HTERT RPE-1 (cell line): Measurements from ENCODE around the gene RBM25.

Experiments used
- in situ Hi-C: fragments of 300-500 bp; cut with MboI; formaldehyde crosslinking; loops from 4 replicates; pipeline ENCODE4 v1.14.3; 2020; ENCODE audit warnings: low sequenced_read_pairs

Gene RBM25

GRCh38 chr14:73102806-73103497, 44.6 kb downstream of the RBM25 start:
- in situ Hi-C loops, result no loop called here

DNA sequence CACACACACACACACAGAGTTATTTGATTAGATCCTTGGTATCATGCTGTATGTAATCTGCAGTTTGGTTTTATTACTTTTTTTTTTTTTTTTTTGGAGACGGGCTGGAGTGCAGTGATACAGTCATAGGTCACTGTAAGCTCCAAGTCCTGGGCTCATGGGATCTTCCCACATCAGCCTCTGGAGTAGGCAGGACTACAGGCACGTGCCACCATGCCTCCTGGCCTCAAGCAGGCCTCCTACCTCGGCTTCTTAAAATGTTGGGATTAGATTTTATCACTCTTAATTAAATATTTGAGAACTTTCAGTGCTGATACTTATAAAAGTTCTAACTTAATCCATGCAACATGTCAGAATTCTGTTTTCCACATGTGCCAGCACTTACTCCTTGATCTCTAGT, 46.7 kb downstream of the RBM25 start:
- in situ Hi-C loops, result no loop called here

- in situ Hi-C loops, result no loop called here
Observed at GRCh38 chr14:73105727-73106126, 47.4 kb downstream of the RBM25 start.

GRCh38 chr14:73116079-73116665, 57.8 kb downstream of the RBM25 start:
- in situ Hi-C loops, result no loop called here

GRCh38 chr14:73124180-73124894, 66.0 kb downstream of the RBM25 start:
- in situ Hi-C loops, result no loop called here

DNA sequence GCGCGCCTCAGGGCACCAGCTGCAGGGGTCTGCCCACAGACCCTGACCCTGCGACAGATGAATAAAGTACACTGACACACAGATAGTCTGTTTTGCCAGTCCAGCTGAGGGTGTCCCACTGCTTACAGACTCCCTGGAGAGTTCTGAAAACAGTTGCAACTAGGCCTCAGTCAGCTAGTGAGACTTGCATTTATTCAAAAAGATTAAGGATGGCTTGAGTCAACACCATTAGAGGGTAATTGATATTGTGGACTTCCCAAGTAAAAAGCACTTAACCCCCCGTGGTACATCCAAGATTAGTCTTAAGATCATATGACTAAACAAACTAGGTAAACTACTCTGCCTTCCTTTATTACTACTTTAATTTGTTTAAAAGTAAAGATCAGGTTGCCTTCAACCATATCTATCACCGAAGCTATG, 66.8 kb downstream of the RBM25 start:
- in situ Hi-C loops, result no loop called here

DNA sequence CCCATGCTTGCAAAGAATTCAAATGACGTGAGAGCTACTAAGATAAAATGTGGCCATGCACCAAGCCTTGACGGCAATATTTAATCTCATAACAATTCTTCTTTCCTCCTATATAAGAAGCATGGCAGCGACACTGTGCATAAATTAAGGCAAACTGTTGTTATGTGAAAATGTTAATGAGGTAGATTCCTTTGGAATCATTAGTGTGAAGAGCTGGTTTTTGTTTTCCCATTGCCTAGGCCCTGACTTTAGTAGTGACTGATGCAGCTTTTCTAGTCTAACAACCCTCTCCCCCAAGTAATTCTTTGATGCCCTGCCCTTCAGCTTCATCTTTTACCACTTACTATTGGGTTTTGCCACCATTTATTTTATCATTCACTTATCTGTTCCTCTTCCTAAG, 67.4 kb downstream of the RBM25 start:
- in situ Hi-C loops, result no loop called here

DNA sequence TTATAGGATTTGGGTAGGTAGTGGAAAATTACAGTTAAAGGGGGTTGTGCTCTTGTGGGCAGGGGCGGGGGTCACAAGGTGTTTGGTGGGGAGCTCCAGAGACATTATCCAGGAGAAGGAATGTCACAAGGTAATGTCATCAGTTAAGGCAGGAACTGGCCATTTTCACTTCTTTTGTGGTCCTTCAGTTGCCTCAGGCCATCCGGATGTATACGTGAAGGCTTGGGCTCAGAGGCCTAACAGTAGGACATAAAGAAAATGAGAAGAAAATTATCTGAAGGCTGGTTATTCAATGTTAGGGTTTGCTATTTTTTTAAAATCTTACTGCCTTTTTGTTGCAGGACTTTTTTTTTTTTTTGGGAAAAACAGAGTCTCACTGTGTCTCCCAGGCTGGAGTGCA, 75.5 kb downstream of the RBM25 start:
- in situ Hi-C loops, result no loop called here

- in situ Hi-C loops, result no loop called here
Observed at GRCh38 chr14:73136085-73136386, 77.7 kb downstream of the RBM25 start.

DNA sequence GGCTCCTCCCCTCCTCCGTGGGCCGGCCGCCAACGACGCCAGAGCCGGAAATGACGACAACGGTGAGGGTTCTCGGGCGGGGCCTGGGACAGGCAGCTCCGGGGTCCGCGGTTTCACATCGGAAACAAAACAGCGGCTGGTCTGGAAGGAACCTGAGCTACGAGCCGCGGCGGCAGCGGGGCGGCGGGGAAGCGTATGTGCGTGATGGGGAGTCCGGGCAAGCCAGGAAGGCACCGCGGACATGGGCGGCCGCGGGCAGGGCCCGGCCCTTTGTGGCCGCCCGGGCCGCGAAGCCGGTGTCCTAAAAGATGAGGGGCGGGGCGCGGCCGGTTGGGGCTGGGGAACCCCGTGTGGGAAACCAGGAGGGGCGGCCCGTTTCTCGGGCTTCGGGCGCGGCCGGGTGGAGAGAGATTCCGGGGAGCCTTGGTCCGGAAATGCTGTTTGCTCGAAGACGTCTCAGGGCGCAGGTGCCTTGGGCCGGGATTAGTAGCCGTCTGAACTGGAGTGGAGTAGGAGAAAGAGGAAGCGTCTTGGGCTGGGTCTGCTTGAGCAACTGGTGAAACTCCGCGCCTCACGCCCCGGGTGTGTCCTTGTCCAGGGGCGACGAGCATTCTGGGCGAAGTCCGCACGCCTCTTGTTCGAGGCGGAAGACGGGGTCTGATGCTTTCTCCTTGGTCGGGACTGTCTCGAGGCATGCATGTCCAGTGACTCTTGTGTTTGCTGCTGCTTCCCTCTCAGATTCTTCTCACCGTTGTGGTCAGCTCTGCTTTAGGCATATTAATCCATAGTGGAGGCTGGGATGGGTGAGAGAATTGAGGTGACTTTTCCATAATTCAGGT, 78.3 kb downstream of the RBM25 start, which contains the start of gene PSEN1:
TSS of gene PSEN1 (plus strand) at position 121 of the 839 bp plus-strand sequence. CDS start 11,513 bp downstream, outside the sequence.
- in situ Hi-C loops, result no loop called here

- in situ Hi-C loops, result no loop called here
Observed at GRCh38 chr14:73140811-73141323, 82.5 kb downstream of the RBM25 start.

DNA sequence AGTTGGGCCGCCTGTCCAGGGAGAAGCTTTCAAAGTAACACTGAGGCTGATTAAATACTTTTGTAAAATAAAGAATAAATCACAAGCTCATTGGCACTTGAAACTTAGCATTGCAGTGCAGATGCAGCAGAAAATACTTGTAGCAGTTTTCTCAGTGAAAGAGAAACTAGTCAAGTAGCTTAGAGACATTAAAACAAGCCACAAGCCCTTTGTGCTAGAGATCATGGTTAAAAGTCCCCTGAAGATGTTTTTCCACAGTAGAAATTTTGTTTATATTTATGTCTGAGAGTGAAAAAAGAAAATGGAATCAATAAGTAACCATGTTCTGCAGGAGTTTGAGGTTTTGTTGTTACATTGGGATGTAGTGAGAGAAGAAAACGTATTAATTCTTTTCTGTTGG, 83.9 kb downstream of the RBM25 start:
- in situ Hi-C loops, result no loop called here

DNA sequence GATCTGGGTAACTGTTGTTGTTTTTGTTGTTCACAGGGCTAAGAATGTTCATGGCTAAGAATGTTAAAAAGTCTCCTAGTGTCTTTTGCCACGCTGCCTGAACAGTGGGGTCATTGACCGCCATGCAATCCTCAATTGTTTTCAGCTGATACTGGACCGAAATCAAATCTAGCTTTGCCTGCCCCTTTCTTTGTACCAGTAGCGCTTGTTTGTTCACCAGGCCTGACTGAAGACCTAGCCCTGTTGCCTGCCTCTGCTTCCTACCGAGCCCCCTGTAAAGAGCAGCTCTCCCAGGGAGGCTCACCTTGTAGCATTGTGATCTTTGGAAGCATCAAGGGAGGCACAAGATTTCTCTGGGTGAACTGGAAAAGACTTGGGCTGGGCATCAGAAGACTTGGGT, 84.7 kb downstream of the RBM25 start:
- in situ Hi-C loops, result no loop called here

- in situ Hi-C loops, result no loop called here
Observed at GRCh38 chr14:73143617-73144016, 85.3 kb downstream of the RBM25 start.

- in situ Hi-C loops, result no loop called here
Observed at GRCh38 chr14:73145371-73145770, 87.0 kb downstream of the RBM25 start.

- in situ Hi-C loops, result no loop called here
Observed at GRCh38 chr14:73146111-73146510, 87.8 kb downstream of the RBM25 start.

GRCh38 chr14:73149753-73150152, 91.4 kb downstream of the RBM25 start:
- in situ Hi-C loops, result no loop called here

- in situ Hi-C loops, result no loop called here
Observed at GRCh38 chr14:73153272-73153671, 94.9 kb downstream of the RBM25 start.

DNA sequence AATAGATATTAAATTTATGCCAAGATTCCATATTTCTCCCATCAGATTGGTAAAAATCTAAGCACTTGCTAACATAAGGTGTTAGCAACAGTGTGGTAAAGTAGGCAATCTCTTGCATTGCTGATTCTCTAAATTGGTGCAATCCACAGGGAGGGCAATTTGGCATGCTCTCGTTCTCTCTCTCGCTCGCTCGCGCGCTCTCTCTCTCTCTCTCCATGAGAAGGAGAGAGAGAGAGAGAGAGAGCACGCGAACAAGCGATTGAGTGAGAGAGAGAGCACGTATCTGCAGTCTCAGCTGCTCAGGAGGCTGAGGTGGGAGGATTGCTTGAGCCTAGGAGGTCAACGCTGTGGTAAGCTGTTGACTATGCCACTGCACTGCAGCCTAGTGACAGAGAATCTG, 103.9 kb downstream of the RBM25 start:
- in situ Hi-C loops, result no loop called here

DNA sequence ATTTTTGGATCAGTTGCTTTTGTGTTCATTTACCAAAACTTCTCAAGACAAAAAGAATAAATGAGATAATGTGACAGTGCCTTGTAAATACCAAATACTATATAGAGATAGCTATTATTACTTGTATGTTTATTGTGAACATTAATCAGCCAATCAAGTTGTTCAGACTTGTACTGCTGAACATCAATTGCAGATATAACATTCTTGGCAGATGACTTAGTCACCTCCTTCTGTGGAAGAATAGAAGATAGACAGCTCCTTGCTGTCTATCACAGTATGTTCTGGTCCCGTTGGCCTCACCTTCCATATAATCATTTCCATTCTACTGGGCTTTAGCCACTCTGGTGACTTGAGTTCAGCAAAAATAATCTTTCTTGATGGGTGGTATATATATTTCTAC, 108.1 kb downstream of the RBM25 start:
- in situ Hi-C loops, result no loop called here

DNA sequence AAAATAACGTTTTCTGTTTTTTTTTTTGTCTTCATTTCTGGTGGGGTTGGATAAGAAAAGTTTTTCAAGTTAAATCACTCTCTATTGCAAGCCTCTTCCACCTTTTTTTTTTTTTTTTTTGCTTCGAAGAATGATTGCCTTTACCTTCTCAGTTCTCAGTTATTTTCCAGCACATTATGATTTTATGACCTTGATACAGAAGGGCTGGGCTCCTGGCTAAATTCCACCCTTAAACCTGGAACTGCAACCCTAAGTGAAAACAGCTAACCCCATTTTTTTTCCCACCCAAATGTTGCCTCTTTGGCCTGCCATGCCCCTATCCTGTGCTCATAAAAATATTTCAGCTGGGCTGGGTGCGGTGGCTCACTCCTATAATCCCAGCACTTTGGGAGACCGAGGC, 109.4 kb downstream of the RBM25 start:
- in situ Hi-C loops, result no loop called here
